GM12892 (cell line): ENCODE data around the gene KCNS3.

Source experiments
- POLR2A ChIP-seq: IDR thresholded peaks from 2 replicates; pipeline ENCODE4 v1.6.1; 2011; ENCODE audit warnings: low read depth, low read length, control low read depth
- POLR2AphosphoS5 ChIP-seq: IDR thresholded peaks from 2 replicates; pipeline ENCODE4 v1.6.1; 2011; ENCODE audit warnings: low read depth, low read length, control low read depth

DNA sequence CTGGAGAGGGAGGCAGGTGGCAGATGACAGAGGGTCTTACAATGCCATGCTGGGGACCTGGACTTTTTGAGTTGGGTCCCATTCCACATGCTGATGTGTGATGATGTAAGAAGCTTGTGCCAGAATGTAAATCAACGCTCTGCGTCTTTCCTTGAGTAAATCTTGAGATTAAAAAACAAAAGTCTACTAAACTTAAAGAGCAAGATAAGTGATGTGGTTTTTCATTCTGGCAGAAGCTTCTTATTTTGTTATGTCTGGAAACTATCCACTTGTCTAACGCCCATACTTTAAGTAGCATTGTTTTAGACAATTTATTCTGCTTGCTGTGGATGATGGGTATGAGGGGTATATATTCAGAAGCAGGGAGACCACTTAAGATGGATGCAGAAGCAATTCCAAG, 94.5 kb downstream of the KCNS3 start:
- TF ChIP-seq POLR2AphosphoS5 (no peak), POLR2A (no peak)
